GM23338 (cell line): ENCODE data around the gene NOP56. TPM values are rescaled to one million over a fixed set of nuclear protein-coding genes. Genes with fewer than 3 reads are reported as not detected.

Experiments
- ATAC-seq: fragments of 200-7000 bp; cut with Tn5 transposase; 3 replicates; pipeline ENCODE4 v1.9.1; 2020
- DNase-seq: peaks from one replicate; pipeline ENCODE4 v3.0.0-alpha.2; 2015; ENCODE audit warnings: low spot score
- H2AFZ ChIP-seq: fragments of 200-600 bp; sonication (generic); 2 replicates; pipeline ENCODE4 v1.8.0; 2016; ENCODE audit warnings: antibody characterized with exemption, mild to moderate bottlenecking, moderate library complexity
- H3F3A ChIP-seq: fragments of 200-600 bp; sonication (generic); replicated peaks from 2 replicates; pipeline ENCODE4 v1.8.0; 2017; ENCODE audit warnings: antibody characterized with exemption, mixed run types, low read depth
- H3K27ac ChIP-seq: fragments of 200-600 bp; sonication (generic); 2 replicates; pipeline ENCODE4 v1.6.1; 2016; ENCODE audit warnings: low read depth
- H3K27me3 ChIP-seq: fragments of 200-600 bp; sonication (generic); 2 replicates; pipeline ENCODE4 v1.8.0; 2016; ENCODE audit warnings: mild to moderate bottlenecking, mixed run types, moderate library complexity; ENCODE audit not compliant: insufficient read depth
- H3K36me3 ChIP-seq: fragments of 200-600 bp; sonication (generic); 2 replicates; pipeline ENCODE4 v1.8.0; 2016; ENCODE audit warnings: mild to moderate bottlenecking; ENCODE audit not compliant: insufficient read depth
- H3K4me1 ChIP-seq: fragments of 200-600 bp; sonication (generic); 2 replicates; pipeline ENCODE4 v1.8.0; 2016; ENCODE audit warnings: mild to moderate bottlenecking, moderate library complexity; ENCODE audit not compliant: insufficient read depth
- H3K4me2 ChIP-seq: fragments of 200-600 bp; sonication (generic); 2 replicates; pipeline ENCODE4 v1.7.1; 2017; ENCODE audit warnings: mixed run types
- H3K4me3 ChIP-seq: fragments of 200-600 bp; sonication (generic); 2 replicates; pipeline ENCODE4 v1.6.1; 2016; ENCODE audit warnings: mixed run types
- H3K79me2 ChIP-seq: fragments of 200-600 bp; sonication (generic); replicated peaks from 2 replicates; pipeline ENCODE4 v1.8.0; 2017; ENCODE audit warnings: mild to moderate bottlenecking; ENCODE audit not compliant: insufficient read depth
- H3K9me2 ChIP-seq: fragments of 200-600 bp; sonication (generic); 2 replicates; pipeline ENCODE4 v1.8.0; 2017; ENCODE audit not compliant: insufficient read depth
- H4K20me1 ChIP-seq: fragments of 200-600 bp; sonication (generic); replicated peaks from 2 replicates; pipeline ENCODE4 v1.8.0; 2017; ENCODE audit warnings: mild to moderate bottlenecking; ENCODE audit not compliant: insufficient read depth
- H3K27ac Mint-ChIP-seq: 2 replicates; pipeline ENCODE4 v1.8.0; 2020; ENCODE audit warnings: inconsistent platforms, mild to moderate bottlenecking, moderate library complexity, mixed read lengths
- H3K27me3 Mint-ChIP-seq: 3 replicates; pipeline ENCODE4 v1.8.0; 2022; ENCODE audit warnings: low read depth, mild to moderate bottlenecking, moderate library complexity, mixed read lengths, inconsistent platforms; ENCODE audit not compliant: insufficient read depth, poor library complexity
- H3K36me3 Mint-ChIP-seq: 3 replicates; pipeline ENCODE4 v1.8.0; 2021; ENCODE audit warnings: low read depth, mild to moderate bottlenecking, inconsistent platforms, moderate library complexity, mixed read lengths
- H3K4me1 Mint-ChIP-seq: 3 replicates; pipeline ENCODE4 v1.8.0; 2020; ENCODE audit warnings: mild to moderate bottlenecking, inconsistent platforms, mixed read lengths
- H3K4me3 Mint-ChIP-seq: 3 replicates; pipeline ENCODE4 v1.8.0; 2021; ENCODE audit warnings: moderate library complexity, mild to moderate bottlenecking, inconsistent platforms, mixed read lengths
- H3K9me3 Mint-ChIP-seq: 3 replicates; pipeline ENCODE4 v1.8.0; 2020; ENCODE audit warnings: moderate library complexity, mild to moderate bottlenecking, inconsistent platforms, mixed read lengths
- CREB1 ChIP-seq: fragments of 250-450 bp; sonication (Bioruptor Pico); IDR thresholded peaks from 2 replicates; pipeline ENCODE4 v1.5.0; 2020; ENCODE audit warnings: low read depth, mild to moderate bottlenecking, moderate library complexity
- CTCF ChIP-seq, 2 experiments: fragments of 200-600 bp in 1 of 2; sonication (generic) in 1 of 2; conservative IDR thresholded peaks; 2 replicates each; pipeline versions ENCODE4 v1.5.1 to v1.6.1; 2016 to 2017; ENCODE audit warnings: antibody characterized with exemption in 2 of 2, low read depth in 2 of 2, mild to moderate bottlenecking in 2 of 2, moderate library complexity in 1 of 2
- EZH2phosphoT487 ChIP-seq: fragments of 200-600 bp; sonication (generic); IDR thresholded peaks from one replicate; pipeline ENCODE4 v1.8.1; 2018; ENCODE audit warnings: antibody characterized with exemption; ENCODE audit not compliant: unreplicated experiment
- NANOG ChIP-seq: IDR thresholded peaks from 2 replicates; pipeline ENCODE4 v1.6.1; 2016; ENCODE audit warnings: antibody characterized with exemption, borderline replicate concordance
- POLR2AphosphoS5 ChIP-seq: IDR thresholded peaks from 2 replicates; pipeline ENCODE4 v1.6.1; 2016; ENCODE audit warnings: antibody characterized with exemption, low read depth
- REST ChIP-seq: IDR thresholded peaks from one replicate; pipeline ENCODE4 v1.6.1; 2018; ENCODE audit warnings: antibody characterized with exemption; ENCODE audit not compliant: unreplicated experiment
- STAT1 ChIP-seq: IDR thresholded peaks from one replicate; pipeline ENCODE4 v1.6.1; 2016; ENCODE audit warnings: antibody characterized with exemption; ENCODE audit not compliant: unreplicated experiment
- polyA plus RNA-seq: library from polyadenylated mRNA; unstranded; fragments of >200 nt; fragmentation: Nextera tagmentation; extraction: Ambion mirVana; gene quantifications from 2 replicates; pipeline ENCODE4 v1.2.1, GENCODE V29; 2016
- total RNA-seq: library from RNA; depleted of rRNA; stranded (reverse); fragments of >200 nt; shearing (Covaris generic); gene quantifications from 2 replicates; pipeline ENCODE4 v1.2.3, GENCODE V29; 2014

NOP56 gene
- total and polyA plus RNA-seq, 2 experiments from 2014 or later, result 447 to 576 TPM

GRCh38 chr20:2625062-2625461 is 27.4 kb upstream of the NOP56 start (continued):
- TF ChIP-seq CREB1 (CRISPR knock-in tag), result no peak
- no peak for TF ChIP-seq EZH2phosphoT487
- no peak for TF ChIP-seq POLR2AphosphoS5
- no peak for TF ChIP-seq NANOG
- no peak for TF ChIP-seq REST
- TF ChIP-seq CTCF (conservative IDR thresholded peaks at IDR 0.05; ENCODE audit: low read depth in 2 of 2), result no peak
- no peak for TF ChIP-seq STAT1

GRCh38 chr20:2626853-2627541 is 25.4 kb upstream of the NOP56 start:
- ATAC-seq (no peak), DNase-seq (peak; percentile 22)
- no peaks in the 10 kb centered on the region for H4K20me1 ChIP-seq
- no peaks in the 10 kb centered on the region for H3K36me3 ChIP-seq
- no peaks in the 10 kb centered on the region for H3K27me3 ChIP-seq
- no peaks in the 10 kb centered on the region for H3K79me2 ChIP-seq
- TF ChIP-seq STAT1 (no peak), POLR2AphosphoS5 (no peak)
- H3F3A ChIP-seq, result no peaks in the 10 kb centered on the region
- Mint-ChIP-seq H3K36me3 (no peaks in the 10 kb centered on the region), H3K27ac (no peak overlapping the region), H3K4me3 (no peak overlapping the region), H3K9me3 (peaks cover 3% of the 10 kb centered on the region; the same call in 2 of the 3 replicates), H3K27me3 (peaks cover 2% of the 10 kb centered on the region), H3K4me1 (no peaks in the 10 kb centered on the region)
- no peak overlapping the region for H3K4me3 ChIP-seq
- no peak overlapping the region for H2AFZ ChIP-seq
- H3K4me1 ChIP-seq, result no peaks in the 10 kb centered on the region
- no peak overlapping the region for H3K27ac ChIP-seq
- no peaks in the 10 kb centered on the region for H3K9me2 ChIP-seq
- no peak overlapping the region for H3K4me2 ChIP-seq

GRCh38 chr20:2631228-2631627 is 21.2 kb upstream of the NOP56 start:
- no peaks in the 10 kb centered on the region for H3K27me3 Mint-ChIP-seq
- Histone ChIP-seq H3K4me1 (no peaks in the 10 kb centered on the region), H3K4me3 (no peak overlapping the region), H3K4me2 (no peak overlapping the region), H3K27ac (no peak overlapping the region), H3K27me3 (no peaks in the 10 kb centered on the region), H3K36me3 (no peaks in the 10 kb centered on the region), H3K79me2 (no peaks in the 10 kb centered on the region), H3K9me2 (0 out of 2 replicates have a peak, but pooled peaks cover 5% of the 10 kb centered on the region), H4K20me1 (no peaks in the 10 kb centered on the region), H3F3A (no peaks in the 10 kb centered on the region), H2AFZ (no peak overlapping the region)
- TF ChIP-seq POLR2AphosphoS5, result no peak
- peak in 1 of 2 experiments; percentile 29; a peak in 2 of 4 replicates for TF ChIP-seq CTCF (conservative IDR thresholded peaks at IDR 0.05; ENCODE audit: low read depth in 2 of 2)
- ATAC-seq (peak; percentile 50; the same call in 2 of the 3 replicates), DNase-seq (peak; percentile 8)
- H3K4me3 Mint-ChIP-seq, result no peak overlapping the region
- H3K9me3 Mint-ChIP-seq, result peaks cover 3% of the 10 kb centered on the region; the same call in 2 of the 3 replicates
- no peaks in the 10 kb centered on the region for H3K4me1 Mint-ChIP-seq
- H3K27ac Mint-ChIP-seq, result no peak overlapping the region
- no peaks in the 10 kb centered on the region for H3K36me3 Mint-ChIP-seq
